MM.1S (cell line): Measurements from ENCODE around the gene MDFI.

Source experiments
- CTCF ChIP-seq: fragments of 300-600 bp; sonication (generic); IDR thresholded peaks from 2 replicates; pipeline ENCODE4 v1.5.1; 2016; ENCODE audit warnings: antibody characterized with exemption, low read length, mixed read lengths
- EZH2 ChIP-seq: fragments of 300-600 bp; sonication (generic); optimal IDR thresholded peaks from 2 replicates; pipeline ENCODE3; 2017; ENCODE audit warnings: low read depth, mild to moderate bottlenecking, antibody characterized with exemption, low read length, mixed read lengths
- EZH2phosphoT487 ChIP-seq: fragments of 300-600 bp; sonication (generic); IDR thresholded peaks from 2 replicates; pipeline ENCODE4 v1.6.1; 2018; ENCODE audit warnings: antibody characterized with exemption, low read length

GRCh38 chr6:41696788-41697187, 58.5 kb downstream of the MDFI start:
- TF ChIP-seq EZH2phosphoT487 (no peak), CTCF (no peak), EZH2 (no peak)
